Kidney epithelial cell (primary cell): ENCODE results near the gene LTBP4. TPM values are rescaled to one million over a fixed set of nuclear protein-coding genes. Genes with fewer than 3 reads are reported as not detected.
"Not testable (repeated sequence)": the region's sequence is repeated elsewhere in the genome, so short reads cannot be mapped to it uniquely, and the experiment has no call there.

Experiments used
- DNase-seq: peaks from one replicate; pipeline ENCODE4 v3.0.0-alpha.2; 2010; ENCODE audit warnings: low read depth
- H3K27me3 ChIP-seq: 2 replicates; pipeline ENCODE4 v1.6.0; 2011; ENCODE audit warnings: low read length; ENCODE audit not compliant: control insufficient read depth, insufficient read depth
- H3K36me3 ChIP-seq: 2 replicates; pipeline ENCODE4 v1.5.1; 2011; ENCODE audit warnings: low read length; ENCODE audit not compliant: control insufficient read depth, insufficient read depth
- H3K4me3 ChIP-seq: 2 replicates; pipeline ENCODE4 v1.5.1; 2011; ENCODE audit warnings: low read depth, mild to moderate bottlenecking, control low read depth, low read length
- total RNA-seq: library from RNA; depleted of rRNA; stranded (reverse); fragments of >200 nt; gene quantifications from 2 replicates; pipeline ENCODE4 v1.2.3, GENCODE V29; 2015
- TF ChIP-seq, protein P1 (sequence below): IDR thresholded peaks from 2 replicates; pipeline ENCODE4 v1.5.1; 2011; ENCODE audit warnings: mild to moderate bottlenecking, moderate library complexity, low read length, control low read depth, inconsistent platforms; ENCODE audit not compliant: insufficient read depth, poor library complexity, severe bottlenecking

LTBP4 gene
- total RNA-seq, 1 donor from 2014 or later: 89.3 TPM

GRCh38 chr19:40642757-40643305, 41.7 kb downstream of the LTBP4 start:
- DNase-seq: no peak
- Histone ChIP-seq H3K36me3 (no peaks in the 10 kb centered on the region), H3K4me3 (no peak overlapping the region), H3K27me3 (no peaks in the 10 kb centered on the region)
- TF ChIP-seq, protein P1, sequence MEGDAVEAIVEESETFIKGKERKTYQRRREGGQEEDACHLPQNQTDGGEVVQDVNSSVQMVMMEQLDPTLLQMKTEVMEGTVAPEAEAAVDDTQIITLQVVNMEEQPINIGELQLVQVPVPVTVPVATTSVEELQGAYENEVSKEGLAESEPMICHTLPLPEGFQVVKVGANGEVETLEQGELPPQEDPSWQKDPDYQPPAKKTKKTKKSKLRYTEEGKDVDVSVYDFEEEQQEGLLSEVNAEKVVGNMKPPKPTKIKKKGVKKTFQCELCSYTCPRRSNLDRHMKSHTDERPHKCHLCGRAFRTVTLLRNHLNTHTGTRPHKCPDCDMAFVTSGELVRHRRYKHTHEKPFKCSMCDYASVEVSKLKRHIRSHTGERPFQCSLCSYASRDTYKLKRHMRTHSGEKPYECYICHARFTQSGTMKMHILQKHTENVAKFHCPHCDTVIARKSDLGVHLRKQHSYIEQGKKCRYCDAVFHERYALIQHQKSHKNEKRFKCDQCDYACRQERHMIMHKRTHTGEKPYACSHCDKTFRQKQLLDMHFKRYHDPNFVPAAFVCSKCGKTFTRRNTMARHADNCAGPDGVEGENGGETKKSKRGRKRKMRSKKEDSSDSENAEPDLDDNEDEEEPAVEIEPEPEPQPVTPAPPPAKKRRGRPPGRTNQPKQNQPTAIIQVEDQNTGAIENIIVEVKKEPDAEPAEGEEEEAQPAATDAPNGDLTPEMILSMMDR: no peak

DNA sequence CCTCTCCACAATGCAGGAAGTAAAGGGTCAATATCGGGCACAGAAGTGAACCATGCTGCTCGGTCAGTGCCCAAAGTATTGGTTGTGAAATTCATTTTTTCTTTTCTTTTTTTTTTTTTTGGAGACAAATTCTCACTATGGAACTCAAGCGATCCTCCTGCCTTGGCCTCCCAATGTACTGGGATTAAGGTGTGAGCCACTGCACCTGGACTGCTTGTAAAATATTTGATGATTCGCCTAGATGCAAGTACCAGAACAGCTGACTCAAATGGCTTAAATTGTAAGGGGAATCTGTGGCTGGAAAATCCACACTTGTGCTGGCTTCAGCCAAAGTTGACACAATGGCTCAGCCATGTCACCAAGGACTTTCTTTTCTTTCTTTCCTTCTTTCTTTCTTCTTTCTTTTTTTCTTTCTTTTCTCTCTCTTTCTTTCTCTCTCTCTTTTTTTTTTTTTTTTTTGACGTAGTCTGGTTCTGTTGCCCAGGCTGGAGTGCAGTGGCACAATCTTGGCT, 45.6 kb downstream of the LTBP4 start:
- TF ChIP-seq, protein P1: no peak
- H3K36me3 ChIP-seq: no peaks in the 10 kb centered on the region
- DNase-seq: no peak
- H3K4me3 ChIP-seq: no peak overlapping the region
- H3K27me3 ChIP-seq: no peaks in the 10 kb centered on the region

DNA sequence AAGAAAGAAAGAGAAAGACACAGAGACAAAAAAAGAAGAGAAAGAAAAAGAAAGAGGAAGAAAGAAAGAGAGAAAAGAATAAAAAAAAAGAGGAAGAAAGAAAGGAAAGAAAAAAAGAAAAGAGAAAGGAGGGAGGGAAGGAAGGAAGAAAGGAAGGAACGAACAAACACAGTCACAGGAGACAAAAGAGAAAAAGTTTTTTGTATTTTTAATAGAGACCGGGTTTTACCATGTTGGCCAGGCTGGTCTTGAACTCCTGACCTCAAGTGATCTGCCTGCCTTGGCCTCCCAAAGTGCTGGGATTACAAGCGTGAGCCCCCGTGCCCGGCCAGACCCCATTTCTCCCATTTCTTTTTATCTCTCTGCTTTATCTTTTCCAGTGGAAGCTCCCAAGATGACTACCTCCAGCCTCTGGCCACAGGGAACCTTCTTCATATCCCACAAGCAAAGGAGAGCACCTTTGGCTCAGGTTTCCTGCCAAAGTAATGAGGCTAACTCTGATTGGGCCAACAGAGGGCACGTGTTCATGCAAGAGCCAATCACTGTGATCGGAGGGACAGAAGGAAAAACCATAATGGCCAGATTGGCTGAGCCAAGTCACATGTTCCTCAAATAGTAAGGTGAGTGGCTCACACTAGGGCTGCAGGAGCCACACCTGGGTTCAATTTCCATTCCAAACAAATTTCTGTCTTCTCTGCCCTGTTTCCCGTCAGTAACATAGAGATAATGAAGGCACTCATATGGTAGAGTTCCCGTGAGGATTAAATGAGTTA, 48.9 kb downstream of the LTBP4 start:
- H3K36me3 ChIP-seq, H3K4me3 ChIP-seq, DNase-seq, H3K27me3 ChIP-seq: not testable (repeated sequence)

DNA sequence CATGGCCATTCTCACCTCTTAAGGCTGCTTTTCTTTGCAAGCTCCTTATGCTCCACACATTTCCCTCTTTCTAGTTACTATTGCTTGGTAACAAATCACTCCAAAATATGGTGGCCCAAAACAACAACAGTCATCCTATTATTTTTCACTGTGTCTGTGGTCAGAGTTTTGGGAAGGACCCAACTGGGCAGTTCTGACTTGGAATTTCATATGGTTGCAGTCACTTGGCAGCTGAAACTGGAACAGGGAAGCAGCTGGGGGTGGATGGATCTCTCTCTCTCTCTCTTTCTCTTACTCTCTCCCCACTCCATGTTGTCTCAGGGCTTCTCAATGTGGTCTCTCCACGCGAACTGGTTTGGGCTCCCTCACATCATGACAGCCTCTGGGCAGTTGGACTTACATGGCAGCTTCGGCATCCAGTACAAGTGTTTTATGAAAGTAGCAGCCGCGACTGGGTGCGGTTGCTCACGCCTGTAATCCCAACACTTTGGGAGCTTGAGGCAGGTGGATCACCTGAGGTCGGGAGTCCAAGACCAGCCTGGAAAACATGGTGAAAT, 49.7 kb downstream of the LTBP4 start:
- Histone ChIP-seq H3K27me3 (no peaks in the 10 kb centered on the region), H3K4me3 (no peak overlapping the region), H3K36me3 (no peaks in the 10 kb centered on the region)
- TF ChIP-seq, protein P1: no peak
- no peak for DNase-seq

DNA sequence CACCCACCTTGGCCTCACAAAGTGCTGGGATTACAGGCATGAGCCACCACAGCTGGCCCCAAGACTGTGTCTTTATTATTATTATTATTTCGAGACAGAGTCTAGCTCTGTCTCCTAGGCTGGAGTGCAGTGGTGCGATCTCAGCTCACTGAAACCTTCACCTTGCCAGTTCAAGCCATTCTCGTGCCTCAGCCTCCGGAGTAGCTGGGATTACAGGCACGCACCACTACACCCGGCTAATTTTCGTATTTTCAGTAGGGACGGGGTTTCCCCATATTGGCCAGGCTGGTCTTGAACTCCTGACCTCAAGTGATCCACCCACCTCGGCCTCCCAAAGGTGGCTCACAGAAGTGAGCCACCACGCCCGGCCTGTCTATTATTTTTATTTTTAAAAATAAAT, 51.1 kb downstream of the LTBP4 start:
- H3K4me3 ChIP-seq, DNase-seq, H3K27me3 ChIP-seq, H3K36me3 ChIP-seq: not testable (repeated sequence)

DNA sequence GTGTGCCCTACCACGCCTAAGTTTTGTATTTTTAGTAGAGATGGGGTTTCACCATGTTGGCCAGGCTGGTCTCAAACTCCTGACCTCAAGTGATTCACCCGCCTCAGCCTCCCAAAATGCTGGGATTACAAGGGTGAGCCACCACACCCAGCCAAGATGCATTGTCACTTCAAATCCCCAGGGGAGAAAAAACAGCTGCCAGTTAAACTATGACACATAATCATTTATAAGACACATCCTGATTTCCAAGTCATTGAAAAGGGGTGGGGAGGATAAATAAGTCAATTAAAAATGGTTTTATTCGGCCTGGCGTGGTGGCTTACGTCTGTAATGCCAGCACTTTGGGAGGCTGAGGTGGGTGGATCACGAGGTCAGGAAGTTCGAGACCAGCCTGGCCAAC, 54.5 kb downstream of the LTBP4 start:
- H3K27me3 ChIP-seq: not testable (repeated sequence)

GRCh38 chr19:40658031-40658430, 56.9 kb downstream of the LTBP4 start:
- Histone ChIP-seq H3K4me3 (no peak overlapping the region), H3K27me3 (no peaks in the 10 kb centered on the region), H3K36me3 (no peaks in the 10 kb centered on the region)
- TF ChIP-seq, protein P1: no peak
- no peak for DNase-seq

More for the DNA sequence above, 54.5 kb downstream of the LTBP4 start:
- not testable (repeated sequence) for H3K4me3 ChIP-seq, DNase-seq, H3K36me3 ChIP-seq
